LNCaP clone FGC (cell line): ENCODE data around the gene GAPT.

Experiments used
- DNase-seq: peaks from one replicate; pipeline ENCODE4 v3.0.0-alpha.2; 2011; ENCODE audit warnings: low read depth
- H3K4me3 ChIP-seq: 2 replicates; pipeline ENCODE4 v1.5.1; 2011; ENCODE audit warnings: mild to moderate bottlenecking, low read depth, low read length, control low read depth
- CTCF ChIP-seq: IDR thresholded peaks from 2 replicates; pipeline ENCODE4 v1.5.1; 2012; ENCODE audit warnings: mild to moderate bottlenecking; ENCODE audit not compliant: control insufficient read depth, insufficient read depth; ENCODE audit errors: extremely low read depth

Gene GAPT

GRCh38 chr5:58451732-58452565 lies 39.3 kb upstream of the GAPT start:
- TF ChIP-seq CTCF: no peak
- no peak for DNase-seq
- no peak overlapping the region for H3K4me3 ChIP-seq

DNA sequence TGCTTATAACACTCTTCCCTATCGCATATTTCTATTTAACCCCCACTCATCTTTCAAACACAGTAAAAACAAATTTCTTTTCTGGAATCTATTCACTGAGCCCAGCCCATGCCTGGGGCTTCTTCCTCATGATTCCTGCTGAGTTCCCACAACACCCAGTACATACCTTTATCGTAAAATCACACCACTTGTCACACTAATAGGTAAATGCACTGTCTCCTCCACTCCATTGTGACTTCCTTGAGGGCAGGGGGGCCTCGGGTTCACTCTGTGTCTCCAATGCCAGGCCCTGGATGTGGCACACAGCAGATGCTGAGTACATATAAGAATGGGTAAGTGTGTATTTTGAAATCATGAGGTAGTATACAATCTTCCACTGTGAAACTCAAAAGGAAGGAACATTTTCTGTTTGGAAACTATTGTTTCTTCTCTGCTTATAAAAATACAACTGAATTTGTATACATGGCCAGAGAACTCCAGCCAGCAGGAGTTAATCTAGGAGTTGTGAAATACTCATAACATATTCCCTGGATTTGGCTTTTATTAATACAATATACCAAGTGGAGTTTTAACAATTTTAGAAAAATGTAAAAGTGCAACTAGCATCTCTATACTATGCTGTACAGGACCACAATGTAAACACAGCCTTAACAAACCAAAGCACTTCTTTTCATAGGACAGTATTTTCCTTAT lies 38.5 kb upstream of the GAPT start:
- no peak overlapping the region for H3K4me3 ChIP-seq
- no peak for TF ChIP-seq CTCF
- no peak for DNase-seq

- H3K4me3 ChIP-seq: no peak overlapping the region
- DNase-seq: no peak
- no peak for TF ChIP-seq CTCF
Observed at GRCh38 chr5:58453306-58453705, 37.9 kb upstream of the GAPT start.

GRCh38 chr5:58454025-58454424 lies 37.2 kb upstream of the GAPT start:
- no peak for TF ChIP-seq CTCF

DNA sequence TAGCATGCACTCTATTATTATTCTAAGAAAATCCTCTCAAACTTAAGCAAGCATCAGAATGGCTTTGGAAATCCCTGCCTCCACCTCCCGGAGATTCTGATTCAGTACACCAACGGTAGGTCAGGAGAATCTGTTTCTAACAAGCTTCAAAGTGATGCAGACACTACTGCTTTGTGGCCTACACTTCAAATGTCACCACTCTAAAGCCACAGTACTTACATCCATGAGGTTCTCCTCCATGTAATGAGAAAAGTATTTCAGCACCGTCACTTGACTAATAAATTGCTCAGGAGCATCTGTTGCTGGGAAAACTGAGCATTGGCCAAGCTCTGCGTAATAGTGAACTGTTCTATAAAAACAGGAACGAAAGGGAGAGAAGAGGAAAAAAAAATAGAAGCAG lies 36.2 kb upstream of the GAPT start:
- no peak for TF ChIP-seq CTCF
- DNase-seq: no peak
- no peak overlapping the region for H3K4me3 ChIP-seq

More at GRCh38 chr5:58454025-58454424, 37.2 kb upstream of the GAPT start:
- no peak overlapping the region for H3K4me3 ChIP-seq
- DNase-seq: no peak

- H3K4me3 ChIP-seq: no peak overlapping the region
- no peak for TF ChIP-seq CTCF
- DNase-seq: no peak
Observed at GRCh38 chr5:58455480-58455879, 35.8 kb upstream of the GAPT start.
